HG03108 (cell line): Measurements from ENCODE around the gene TTC7B.

ENCODE experiments used
- ATAC-seq: cut with Tn5 transposase; IDR thresholded peaks from one replicate; pipeline ENCODE4 v1.9.1; 2021; ENCODE audit warnings: moderate library complexity; ENCODE audit not compliant: unreplicated experiment

TTC7B gene

DNA sequence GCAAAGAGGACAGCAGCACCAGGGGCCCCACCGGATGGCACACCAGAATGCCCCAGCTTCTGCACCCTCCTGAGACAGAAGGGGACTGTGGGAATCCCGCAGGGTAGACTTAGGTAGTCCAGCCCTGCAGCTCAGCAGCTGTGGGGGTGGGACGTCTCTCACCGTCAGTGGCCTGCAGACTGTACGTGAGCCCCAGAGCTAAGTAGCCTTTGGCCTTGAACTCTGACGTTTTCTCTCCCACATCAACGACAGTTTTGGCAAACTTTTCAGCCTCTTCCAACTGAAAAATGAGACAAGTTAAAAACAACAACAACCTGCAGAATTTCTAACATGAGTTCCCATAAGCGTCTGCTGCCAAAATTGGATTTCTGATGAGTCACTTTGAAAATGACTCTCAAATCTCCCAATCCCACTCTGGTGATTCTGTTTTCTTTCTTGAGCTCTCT is 161.4 kb downstream of the TTC7B start:
- no peak for ATAC-seq

DNA sequence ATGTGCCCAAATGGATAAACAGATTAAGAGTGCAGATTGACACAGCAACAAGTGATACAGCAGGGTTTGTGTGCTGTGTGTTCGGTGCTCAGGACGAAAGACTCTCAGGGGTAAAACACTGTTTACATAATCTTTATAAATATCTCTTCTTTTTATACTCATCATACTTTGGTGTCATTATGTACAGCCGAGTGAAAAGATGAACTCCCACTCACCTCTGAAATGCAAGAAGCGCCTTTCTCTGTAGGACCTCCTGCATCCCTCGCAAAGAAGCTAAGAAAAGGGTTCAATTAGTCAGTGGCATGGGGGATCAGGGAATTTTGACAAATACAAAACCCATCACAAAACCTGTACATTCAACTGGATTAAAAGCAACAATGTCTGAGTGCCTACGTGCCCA is 163.6 kb downstream of the TTC7B start:
- no peak for ATAC-seq

DNA sequence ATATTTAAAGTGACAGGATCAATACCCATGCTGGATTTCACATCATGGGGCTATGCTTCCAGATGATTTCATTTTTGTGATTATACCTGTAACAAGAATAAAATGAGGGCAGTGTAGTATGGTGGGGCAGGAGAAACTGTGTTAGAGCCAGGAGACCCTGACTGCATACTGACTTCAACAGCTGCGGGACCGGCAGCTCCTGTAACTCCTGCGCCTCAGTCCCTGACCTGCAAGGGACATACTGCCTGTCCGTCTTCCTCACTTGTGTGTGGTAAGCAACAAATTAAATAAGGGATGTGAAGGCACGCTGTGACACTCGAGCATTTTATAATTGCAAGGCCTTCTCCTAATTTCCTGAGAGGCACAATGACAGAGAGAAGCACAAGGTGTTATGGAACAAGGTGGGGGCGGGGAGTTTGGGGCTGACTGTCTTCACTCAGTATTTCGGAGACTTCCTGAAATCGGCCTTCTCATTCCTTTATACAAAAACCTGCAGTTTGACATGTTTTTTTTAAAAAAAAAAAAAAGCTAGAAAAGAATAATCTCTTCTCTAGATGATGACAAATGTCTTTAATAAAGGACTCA is 164.2 kb downstream of the TTC7B start:
- ATAC-seq = no peak

DNA sequence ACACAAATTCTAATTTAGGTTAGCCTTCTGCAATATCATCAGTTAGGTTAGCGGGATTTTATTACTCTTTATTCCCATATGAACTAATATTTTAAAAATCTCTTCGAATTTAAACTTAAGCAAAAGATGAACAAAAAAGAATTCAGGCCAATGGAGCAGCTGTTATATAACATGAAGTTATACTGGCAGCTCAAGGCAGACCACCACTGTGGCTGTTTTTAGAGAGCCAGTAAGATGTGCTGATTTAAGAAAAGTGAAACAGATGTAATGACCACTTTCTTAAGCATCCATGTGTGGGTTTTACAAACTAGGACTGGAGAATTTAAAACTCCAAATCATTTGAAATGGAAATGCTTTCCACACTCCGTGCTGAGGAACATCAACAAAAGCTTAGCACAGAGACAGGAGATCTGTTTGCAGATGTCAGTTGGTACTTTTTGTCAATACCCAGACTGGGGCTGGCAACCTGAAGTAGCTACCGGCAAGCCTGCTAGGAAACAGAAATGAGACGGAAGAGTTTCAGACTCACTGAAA is 164.9 kb downstream of the TTC7B start:
- ATAC-seq = no peak

DNA sequence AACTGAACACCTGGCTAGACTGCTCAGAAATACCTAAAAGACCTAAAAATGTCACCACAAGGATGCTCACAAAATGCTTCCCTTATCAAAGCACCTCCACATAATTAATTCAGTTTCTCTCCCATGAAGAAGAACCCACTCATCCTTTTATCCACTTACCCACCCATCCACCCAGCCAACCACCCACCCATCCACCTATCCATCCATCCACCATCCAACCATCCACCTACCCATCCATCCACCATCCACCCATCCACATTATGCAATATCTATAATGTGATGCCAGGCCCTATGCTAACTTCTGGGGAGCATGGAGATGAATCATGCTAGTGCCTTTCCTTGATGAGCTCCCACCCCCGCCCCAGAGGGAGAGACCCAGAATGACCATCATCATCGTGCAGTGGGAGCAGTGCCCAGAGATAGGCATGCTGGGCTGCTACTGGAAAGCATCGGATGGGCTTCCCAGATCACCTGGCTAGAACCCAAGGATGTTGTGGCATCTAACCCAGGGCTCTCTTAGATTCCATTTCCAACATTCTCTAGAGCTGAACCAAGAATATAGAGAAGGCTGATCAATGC is 166.6 kb downstream of the TTC7B start:
- ATAC-seq = no peak

DNA sequence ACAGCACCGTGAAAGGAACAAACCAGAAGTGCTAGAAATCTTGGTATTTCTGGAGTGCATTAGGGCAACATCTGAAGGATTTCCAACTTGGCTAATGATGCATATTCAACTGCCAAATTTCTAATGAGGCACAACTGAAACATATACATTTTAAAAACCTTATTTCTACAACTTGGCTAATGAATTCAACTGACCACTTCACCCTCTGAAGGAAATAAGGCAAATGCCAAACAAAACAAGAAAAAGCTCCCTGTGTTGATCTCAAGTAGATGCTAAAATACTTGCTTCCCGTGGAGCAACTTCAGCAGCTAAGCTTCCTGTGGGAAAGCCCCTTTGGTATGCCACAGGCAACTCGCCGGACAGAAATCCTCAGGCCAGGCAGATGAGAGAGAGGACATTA is 167.1 kb downstream of the TTC7B start:
- no peak for ATAC-seq

DNA sequence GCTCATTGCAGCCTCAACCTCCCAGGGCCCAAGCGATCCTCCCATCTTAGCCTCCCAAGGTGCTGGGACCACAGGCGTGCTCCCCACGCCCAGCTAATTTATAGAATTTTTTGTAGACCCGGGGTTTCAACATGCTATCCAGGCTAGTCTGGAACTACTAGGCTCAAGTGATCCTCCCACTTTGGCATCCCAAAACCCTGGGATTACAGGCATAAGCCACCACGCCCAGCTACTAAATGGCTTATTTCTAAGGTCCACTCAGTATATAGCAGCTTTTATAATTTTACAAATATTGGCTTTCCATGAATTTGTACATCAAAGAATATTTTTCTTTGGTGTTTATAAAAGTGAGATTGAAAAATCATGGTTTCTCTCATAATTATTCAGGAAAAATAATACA is 167.8 kb downstream of the TTC7B start:
- no peak for ATAC-seq

DNA sequence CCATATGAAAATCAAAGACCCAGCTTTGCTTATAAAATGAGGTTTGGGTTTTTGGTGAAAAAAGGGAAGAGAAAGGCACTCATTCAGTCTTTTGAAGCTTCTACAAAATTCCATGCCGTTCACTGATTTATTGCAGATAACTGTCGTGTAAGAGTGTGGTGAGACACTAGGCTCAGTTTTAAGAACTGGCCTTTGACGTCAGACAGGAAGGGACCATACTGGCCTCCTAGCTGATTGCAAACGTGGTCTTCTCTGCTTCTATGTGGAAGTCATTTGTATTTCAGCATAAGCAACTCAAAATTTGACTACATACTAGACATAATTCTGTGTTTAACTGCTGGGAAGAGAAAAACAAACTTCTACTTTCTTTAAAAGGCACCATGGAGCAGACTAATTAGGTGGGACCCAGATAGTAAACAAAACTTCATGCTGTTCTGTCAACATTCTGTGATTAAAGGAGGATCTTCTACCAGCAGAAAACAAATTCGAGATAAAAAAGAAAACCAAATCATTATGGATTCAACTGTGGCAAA is 168.7 kb downstream of the TTC7B start:
- ATAC-seq = no peak

DNA sequence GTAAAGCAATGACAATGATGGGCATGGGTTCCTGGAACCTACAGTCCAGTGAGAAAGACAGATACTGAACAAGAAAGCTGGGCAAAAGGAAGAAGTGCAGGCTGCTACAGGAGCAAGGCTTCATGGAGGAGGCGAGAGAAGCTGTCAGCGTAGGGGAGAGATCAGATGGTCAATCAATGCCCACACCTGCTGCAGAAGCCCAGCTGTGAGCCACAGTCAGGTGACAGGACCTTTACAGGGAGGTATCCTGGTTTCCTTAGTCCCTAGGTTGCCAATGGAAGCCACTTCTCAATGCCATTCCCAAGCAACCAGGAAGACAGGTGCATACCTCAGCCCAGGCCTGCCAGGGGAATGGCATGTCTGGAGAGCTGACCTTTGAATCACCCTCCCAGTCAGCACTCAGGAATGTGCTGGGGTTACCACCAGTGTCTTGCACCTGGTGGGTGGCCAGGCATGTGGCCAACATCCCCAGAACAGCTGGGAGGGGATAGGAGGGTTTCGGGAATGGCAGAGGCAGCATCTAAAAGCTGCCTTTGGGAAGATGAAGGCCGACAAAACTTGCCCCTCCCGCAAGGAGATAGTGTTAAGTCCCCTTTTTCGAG is 170.3 kb downstream of the TTC7B start:
- ATAC-seq = no peak

DNA sequence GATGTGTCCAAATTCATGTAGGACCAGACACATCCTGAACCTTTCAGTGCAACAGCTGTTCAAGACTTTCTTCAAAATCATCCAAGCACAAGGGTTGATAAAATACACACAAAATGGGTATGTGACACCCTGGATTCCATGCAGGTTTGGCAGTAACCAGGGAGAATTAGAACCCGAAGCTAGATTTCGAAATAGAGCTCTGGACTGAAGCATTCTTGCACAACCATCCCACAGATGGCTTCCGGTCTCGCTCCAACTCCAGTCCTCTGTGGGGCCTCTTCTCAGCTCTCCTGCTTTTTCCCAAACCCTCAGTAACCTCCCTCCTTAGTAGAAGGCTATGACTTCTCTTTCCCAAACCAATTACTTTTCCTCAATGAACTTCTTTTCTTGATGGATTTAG is 171.3 kb downstream of the TTC7B start:
- ATAC-seq = no peak

DNA sequence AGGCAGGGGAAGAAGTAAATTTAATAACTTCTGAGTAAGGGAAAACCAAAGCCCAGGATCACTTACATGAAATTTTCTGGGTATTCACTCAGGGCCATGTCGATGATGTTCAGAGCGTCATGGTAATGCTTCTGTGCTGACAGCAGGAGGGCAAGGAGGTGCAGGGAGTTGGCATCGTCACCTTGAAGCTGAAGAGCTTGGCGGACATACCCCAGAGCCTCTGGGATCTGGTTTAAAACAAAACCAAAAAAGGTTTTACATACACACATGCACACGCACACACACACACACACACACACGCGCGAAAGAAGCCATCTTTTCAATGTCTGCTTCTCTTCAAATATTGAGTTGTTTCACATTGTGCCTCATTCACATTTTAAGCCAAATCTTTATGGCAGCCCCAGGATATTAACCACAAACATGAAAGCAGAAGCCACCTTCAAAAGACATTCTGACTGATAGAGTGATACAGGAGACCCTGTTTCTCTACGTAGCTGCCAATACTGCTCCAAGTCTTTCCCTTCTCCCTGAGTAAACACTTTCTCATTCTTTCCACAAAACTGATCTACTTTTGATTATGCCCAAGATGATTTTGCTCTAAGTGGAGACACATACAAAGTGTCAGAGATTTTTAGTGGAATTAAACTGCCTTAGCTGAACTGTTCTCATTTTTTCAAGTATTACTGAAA is 172.1 kb downstream of the TTC7B start:
- no peak for ATAC-seq

DNA sequence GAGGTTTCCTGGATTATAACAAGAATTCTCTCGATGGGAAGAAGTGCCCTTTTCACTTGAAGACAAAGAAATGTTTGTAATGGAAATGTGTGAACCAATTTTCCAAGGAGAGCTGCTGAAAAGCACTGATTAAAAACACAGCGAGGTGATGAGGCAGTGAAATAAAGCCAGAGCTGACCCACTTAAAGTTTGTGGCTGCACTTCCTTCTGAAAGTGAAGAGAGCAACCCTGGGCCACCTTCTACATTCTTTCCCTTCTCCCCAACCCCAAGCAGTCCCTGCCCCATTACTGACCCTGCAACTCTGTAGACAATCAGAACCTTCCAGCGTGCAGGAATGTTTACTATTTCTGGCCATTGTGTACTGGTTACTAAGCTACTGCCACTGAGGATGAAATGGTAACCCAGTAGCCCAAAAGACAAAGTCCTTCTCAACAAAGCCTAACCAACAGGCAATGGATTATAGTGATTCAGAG is 173.9 kb downstream of the TTC7B start:
- ATAC-seq = no peak

DNA sequence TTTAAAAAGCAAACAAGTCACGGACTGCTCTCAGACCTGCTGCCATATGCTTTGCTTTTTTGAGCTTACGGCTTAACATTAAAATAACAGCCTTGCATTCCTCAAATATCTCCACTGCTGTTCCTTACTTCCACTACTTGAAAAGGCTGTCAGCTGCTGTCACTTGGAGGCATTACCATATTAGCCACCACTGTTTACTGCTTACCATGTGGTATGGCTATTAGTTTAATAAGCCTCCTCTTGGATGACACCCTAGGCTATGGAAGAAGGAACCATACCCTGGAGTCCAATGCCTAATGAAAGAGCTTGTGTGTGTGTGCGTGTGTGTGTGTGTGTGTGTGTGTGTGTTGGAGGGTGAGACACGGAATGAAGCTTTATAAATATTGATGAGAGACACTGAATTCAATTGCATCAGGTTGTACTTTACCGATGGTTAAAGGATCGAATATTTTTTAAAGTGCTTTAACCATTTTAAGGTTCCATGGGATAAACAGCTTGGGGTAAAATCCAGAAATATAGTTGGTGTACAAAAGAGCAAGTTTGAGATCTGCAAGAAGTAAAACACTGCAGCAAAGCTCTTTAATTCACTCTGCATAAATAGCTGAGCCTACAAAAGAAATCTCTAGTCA is 174.5 kb downstream of the TTC7B start:
- no peak for ATAC-seq

DNA sequence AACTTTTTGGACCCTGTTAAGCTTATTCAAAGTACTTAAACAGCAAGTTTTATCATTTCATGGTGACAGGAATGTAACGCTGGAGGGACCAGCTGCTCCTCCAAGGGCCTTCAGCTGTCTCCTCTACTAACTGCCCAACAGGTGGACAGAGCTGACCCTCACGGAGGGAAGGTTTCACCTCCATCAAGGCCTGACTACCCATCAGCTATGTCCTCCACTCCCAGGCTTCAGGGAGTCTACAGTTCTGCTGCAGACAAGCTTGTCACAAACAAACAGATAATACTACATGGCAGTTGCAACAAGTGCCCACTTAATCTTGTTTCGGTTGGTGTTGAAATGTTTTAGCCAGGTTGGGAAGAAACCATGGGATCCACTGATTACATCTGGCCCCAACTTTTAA is 175.1 kb downstream of the TTC7B start:
- ATAC-seq = no peak

DNA sequence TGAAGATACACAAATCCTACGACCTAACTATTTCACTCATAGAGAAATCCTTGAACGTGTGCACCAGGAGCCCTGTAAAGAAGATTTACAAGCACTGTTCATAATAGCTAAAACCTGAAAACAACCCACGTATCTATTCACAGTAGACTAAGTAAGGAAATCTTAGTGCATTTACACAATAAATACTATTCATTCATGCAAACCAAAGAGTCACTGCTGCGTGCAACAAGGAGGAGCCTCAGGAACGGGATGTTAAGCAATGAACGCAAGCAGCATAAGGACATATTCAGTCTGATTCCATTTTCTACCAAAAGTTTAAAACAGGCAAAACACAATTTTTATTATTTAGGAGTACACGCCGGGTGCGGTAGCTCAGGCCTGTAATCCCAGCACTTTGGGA is 176.6 kb downstream of the TTC7B start:
- no peak for ATAC-seq

DNA sequence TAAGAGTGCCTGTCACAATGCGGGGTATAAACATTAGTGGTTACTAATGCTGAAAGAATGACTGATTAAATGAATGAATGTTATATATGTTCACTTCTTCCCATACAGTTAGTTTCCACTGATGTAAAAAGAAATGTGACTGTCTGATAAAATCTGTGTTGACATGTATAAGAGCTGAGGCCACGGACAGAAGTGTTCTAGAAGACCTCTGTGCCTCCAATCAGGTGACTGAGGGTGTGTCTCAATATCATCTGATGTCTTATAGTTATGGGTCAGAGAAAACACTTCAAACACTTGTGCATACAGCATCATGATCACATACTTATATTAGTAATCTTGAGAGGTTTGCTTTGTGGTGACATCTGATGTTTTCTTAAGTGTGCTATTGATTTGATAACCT is 183.4 kb downstream of the TTC7B start:
- ATAC-seq = no peak

DNA sequence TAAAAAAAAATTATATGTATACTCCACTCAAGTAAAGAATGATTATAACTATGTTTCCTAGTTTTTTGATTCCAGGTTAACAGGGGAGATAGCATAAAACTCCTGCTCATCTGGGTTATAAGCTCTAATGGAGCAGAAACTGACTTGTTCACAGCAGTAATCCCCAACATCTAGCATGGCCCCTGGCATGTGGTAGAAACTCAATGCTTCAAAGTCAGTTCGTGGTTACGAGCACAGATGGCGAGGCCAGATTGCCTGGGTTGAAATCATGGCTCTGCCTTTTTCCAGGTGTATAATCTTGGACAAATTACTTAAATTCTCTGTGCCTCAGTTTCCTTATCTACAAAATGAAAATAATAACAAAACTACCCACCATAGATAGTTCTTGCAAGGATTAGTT is 183.8 kb downstream of the TTC7B start:
- no peak for ATAC-seq

DNA sequence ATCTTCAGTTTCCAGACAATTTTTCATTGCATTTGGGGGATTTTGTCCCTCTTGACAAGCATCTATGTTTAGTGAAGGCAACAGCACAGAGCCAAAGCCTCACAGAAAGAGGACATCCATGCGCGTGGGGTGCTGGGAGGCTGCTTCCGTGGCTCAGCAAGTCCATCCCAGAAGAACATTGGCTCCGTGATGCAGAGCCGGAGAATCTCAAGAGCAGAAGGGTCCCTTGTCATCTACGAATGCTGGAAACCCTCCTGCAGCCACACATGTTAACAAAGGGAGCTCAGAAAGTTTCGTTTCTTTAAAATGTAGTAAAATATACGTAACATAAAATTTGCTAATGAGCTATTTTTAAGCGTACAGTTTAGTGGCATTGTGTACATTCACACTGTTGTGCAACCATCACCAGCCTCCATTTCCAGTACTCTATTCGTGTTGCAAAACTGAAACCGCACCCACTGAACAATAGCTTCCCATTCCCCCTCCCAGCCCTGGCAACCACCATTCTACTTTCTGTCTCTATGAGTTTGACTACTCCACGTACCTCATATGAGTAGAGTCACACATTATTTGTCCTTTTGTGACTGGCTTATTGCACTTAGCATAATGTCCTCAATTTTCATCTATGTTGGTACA is 185.9 kb downstream of the TTC7B start:
- ATAC-seq = no peak

DNA sequence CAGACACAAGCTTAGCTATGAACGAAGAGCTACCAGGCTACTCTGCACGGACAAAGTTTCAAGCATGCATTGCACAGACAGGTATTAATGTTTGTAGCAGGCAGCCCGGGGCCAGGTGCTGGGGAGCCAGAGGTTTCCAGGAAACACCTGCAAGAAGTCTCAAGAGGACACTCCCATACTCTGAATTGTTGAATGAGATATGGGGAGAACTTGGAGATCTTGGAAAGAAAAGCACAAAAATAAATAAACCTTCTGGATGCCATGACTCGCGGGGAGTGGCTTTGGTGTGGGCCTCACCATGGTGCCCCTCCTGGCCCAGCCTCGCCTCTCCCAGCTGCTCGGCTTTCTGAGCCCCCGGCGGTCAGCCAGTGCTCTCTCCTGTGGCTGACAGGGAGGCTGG is 186.8 kb downstream of the TTC7B start:
- ATAC-seq = no peak

DNA sequence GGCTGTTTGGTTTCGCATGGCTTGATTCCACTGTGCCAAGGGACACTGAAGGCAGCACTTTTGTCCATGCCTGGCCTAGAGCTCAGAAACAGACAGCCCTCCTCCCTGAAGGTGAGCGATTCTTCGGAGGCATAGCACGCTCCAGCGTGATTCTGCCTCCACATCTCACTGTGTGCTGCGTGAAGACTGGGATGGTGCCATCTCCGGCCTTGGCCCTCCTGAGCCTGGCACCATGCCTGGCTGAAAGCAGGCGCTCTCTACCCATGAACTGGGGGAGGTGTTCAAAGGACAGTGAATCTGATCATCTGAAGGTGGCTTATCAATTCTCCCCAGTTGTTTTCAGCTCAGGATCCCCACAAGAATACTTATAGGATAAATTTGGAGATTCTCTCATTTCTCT is 187.4 kb downstream of the TTC7B start:
- ATAC-seq = no peak

DNA sequence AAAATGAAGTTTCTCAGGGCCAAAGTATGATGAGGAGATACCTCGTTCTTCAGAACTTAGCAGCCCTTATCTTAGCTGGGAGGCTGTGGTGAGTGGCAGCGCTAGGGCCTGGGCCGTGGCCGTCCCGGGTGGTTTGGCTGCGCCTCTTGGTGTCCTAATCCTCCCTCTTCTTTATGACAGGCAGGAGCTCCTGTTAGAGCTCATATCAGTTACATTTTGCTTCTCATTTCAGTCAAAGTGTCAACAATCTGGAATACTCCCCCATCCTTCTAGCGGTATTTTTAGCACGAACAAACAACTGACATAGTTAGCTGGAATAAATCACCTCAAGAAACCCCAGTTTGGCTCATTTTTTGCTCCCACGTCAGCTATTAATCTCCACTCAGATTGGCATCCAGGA is 188.8 kb downstream of the TTC7B start:
- no peak for ATAC-seq
